ENCODE results near the gene LTBP1. TPM values are rescaled to one million over a fixed set of nuclear protein-coding genes. Genes with fewer than 3 reads are reported as not detected.

LTBP1 gene
- total RNA-seq, 2 experiments from 2014 or later = 61.1 to 82.6 TPM

GRCh38 chr2:33090553-33091134 is 143.9 kb downstream of the LTBP1 start:
- no peak overlapping the region for H3K27ac ChIP-seq (ENCODE audit: low read depth, low read length, poor library complexity, severe bottlenecking)
- ChIA-PET POLR2A (interaction anchor here (0.6 kb wide), 1 partner anchor 57 kb away, joined by 3 read pairs; no protein-coding TSS in a partner anchor), CTCF (ENCODE audit: unreplicated experiment) (no interaction called here)
- H2AFZ ChIP-seq (ENCODE audit: low read length) = no peak overlapping the region
- no peaks in the 10 kb centered on the region for H4K20me1 ChIP-seq (ENCODE audit: insufficient read depth, low read length)
- peaks cover 21% of the 10 kb centered on the region for H3K9me3 ChIP-seq (ENCODE audit: low read length)
- H3K4me3 ChIP-seq (ENCODE audit: low read depth, low read length, poor library complexity, severe bottlenecking) = no peak overlapping the region
- intact Hi-C loops (cut with micrococcal nuclease; ENCODE audit: unreplicated experiment) = no loop called here
- peaks cover 20% of the 10 kb centered on the region for H3K4me1 ChIP-seq (ENCODE audit: insufficient read depth, low read length, poor library complexity, severe bottlenecking)
- H3K9me2 ChIP-seq (ENCODE audit: insufficient read depth, low read length) = no peaks in the 10 kb centered on the region
- DNase-seq (ENCODE audit: low spot score) = no peak
- H3K36me3 ChIP-seq (ENCODE audit: insufficient read depth, low read length) = peaks cover 55% of the 10 kb centered on the region
- TF ChIP-seq EZH2phosphoT487 (IDR thresholded peaks at IDR 0.05; ENCODE audit: borderline replicate concordance, low read depth, low read length) = no peak
- no peak for TF ChIP-seq CTCF (conservative IDR thresholded peaks at IDR 0.05; ENCODE audit: low read length)
- no peak overlapping the region for H3K4me2 ChIP-seq (ENCODE audit: low read length)
- peaks cover 11% of the 10 kb centered on the region; the same call in 1 of the 2 replicates for H3K79me2 ChIP-seq (ENCODE audit: insufficient read depth, low read depth, low read length)
- no TSS peak for BruUV-seq (replicated peaks)

GRCh38 chr2:33091541-33092123 is 144.9 kb downstream of the LTBP1 start:
- POLR2A ChIA-PET = interaction anchor here (0.6 to 0.8 kb wide), 3 partner anchors 36 to 202 kb away, joined by 3 to 4 read pairs (median 3); no protein-coding TSS in a partner anchor
- H3K9me3 ChIP-seq (ENCODE audit: low read length) = peaks cover 26% of the 10 kb centered on the region
- H3K9me2 ChIP-seq (ENCODE audit: insufficient read depth, low read length) = no peaks in the 10 kb centered on the region
- peaks cover 11% of the 10 kb centered on the region for H3K4me1 ChIP-seq (ENCODE audit: insufficient read depth, low read length, poor library complexity, severe bottlenecking)
- TF ChIP-seq CTCF (conservative IDR thresholded peaks at IDR 0.05; ENCODE audit: low read length) (no peak), EZH2phosphoT487 (IDR thresholded peaks at IDR 0.05; ENCODE audit: borderline replicate concordance, low read depth, low read length) (no peak)
- H3K79me2 ChIP-seq (ENCODE audit: insufficient read depth, low read depth, low read length) = peaks cover 8% of the 10 kb centered on the region; the same call in 1 of the 2 replicates
- intact Hi-C loops (cut with micrococcal nuclease; ENCODE audit: unreplicated experiment) = no loop called here
- no peak overlapping the region for H3K4me3 ChIP-seq (ENCODE audit: low read depth, low read length, poor library complexity, severe bottlenecking)
- no peak for DNase-seq (ENCODE audit: low spot score)
- peaks cover 48% of the 10 kb centered on the region for H3K36me3 ChIP-seq (ENCODE audit: insufficient read depth, low read length)
- no peaks in the 10 kb centered on the region for H4K20me1 ChIP-seq (ENCODE audit: insufficient read depth, low read length)
- H2AFZ ChIP-seq (ENCODE audit: low read length) = no peak overlapping the region
- CTCF ChIA-PET (ENCODE audit: unreplicated experiment) = no interaction called here
- BruUV-seq (replicated peaks) = no TSS peak
- H3K27ac ChIP-seq (ENCODE audit: low read depth, low read length, poor library complexity, severe bottlenecking) = no peak overlapping the region
- H3K4me2 ChIP-seq (ENCODE audit: low read length) = no peak overlapping the region
